Mesenchymal stem cell (in vitro differentiated cells and primary cell): ENCODE data around the gene AK2.

ENCODE experiments used
- DNase-seq: peaks from one replicate; pipeline ENCODE4 v3.0.0-alpha.2; 2013
- H2AFZ ChIP-seq: one replicate; pipeline ENCODE4 v1.6.1; 2013; ENCODE audit warnings: low read depth, mild to moderate bottlenecking, control low read depth, inconsistent platforms, low read length, moderate library complexity
- H2AK5ac ChIP-seq: 2 replicates; pipeline ENCODE4 v1.6.1; 2013; ENCODE audit warnings: low read length, moderate library complexity, mild to moderate bottlenecking, inconsistent platforms; ENCODE audit not compliant: severe bottlenecking
- H2BK120ac ChIP-seq: one replicate; pipeline ENCODE4 v1.6.1; 2013; ENCODE audit warnings: low read depth, mild to moderate bottlenecking, inconsistent platforms, low read length, moderate library complexity
- H2BK12ac ChIP-seq, 2 experiments: one replicate each; pipeline ENCODE4 v1.6.1; 2013; ENCODE audit warnings: inconsistent platforms in 2 of 2, low read length in 2 of 2, mild to moderate bottlenecking in 2 of 2, moderate library complexity in 2 of 2, control low read depth in 1 of 2
- H2BK15ac ChIP-seq: one replicate; pipeline ENCODE4 v1.6.1; 2013; ENCODE audit warnings: mild to moderate bottlenecking, low read depth, inconsistent platforms; ENCODE audit not compliant: poor library complexity, severe bottlenecking
- H2BK5ac ChIP-seq: 2 replicates; pipeline ENCODE4 v1.6.1; 2013; ENCODE audit warnings: low read depth, mild to moderate bottlenecking, low read length, control low read depth, inconsistent platforms; ENCODE audit not compliant: poor library complexity, severe bottlenecking
- H3K14ac ChIP-seq, 2 experiments: one replicate each; pipeline ENCODE4 v1.6.1; 2013; ENCODE audit warnings: inconsistent platforms in 2 of 2, low read length in 2 of 2, control low read depth in 1 of 2, mild to moderate bottlenecking in 1 of 2, moderate library complexity in 1 of 2
- H3K18ac ChIP-seq, 2 experiments: one replicate each; pipeline ENCODE4 v1.6.1; 2013; ENCODE audit warnings: inconsistent platforms in 2 of 2, low read length in 2 of 2, control low read depth in 1 of 2, low read depth in 1 of 2, mild to moderate bottlenecking in 1 of 2
- H3K23ac ChIP-seq, 2 experiments: one replicate each; pipeline ENCODE4 v1.6.1; 2013; ENCODE audit warnings: inconsistent platforms in 2 of 2, low read length in 2 of 2, mild to moderate bottlenecking in 2 of 2, moderate library complexity in 2 of 2, control low read depth in 1 of 2
- H3K27ac ChIP-seq: 2 replicates; pipeline ENCODE4 v1.5.1; 2013; ENCODE audit warnings: mild to moderate bottlenecking, moderate library complexity, low read length, control low read depth, inconsistent platforms; ENCODE audit not compliant: poor library complexity, severe bottlenecking
- H3K27me3 ChIP-seq, 2 experiments: 2 replicates each; pipeline versions ENCODE4 v1.6.1 to v1.7.0; 2013; ENCODE audit warnings: low read length in 2 of 2, mild to moderate bottlenecking in 2 of 2, moderate library complexity in 2 of 2, control low read depth in 1 of 2, inconsistent platforms in 1 of 2; ENCODE audit not compliant: control insufficient read depth in 1 of 2, insufficient read depth in 1 of 2
- H3K36me3 ChIP-seq, 2 experiments: 2 replicates each; pipeline versions ENCODE4 v1.6.1 to v1.7.0; 2013; ENCODE audit warnings: low read length in 2 of 2, control low read depth in 1 of 2, inconsistent platforms in 1 of 2, low read depth in 1 of 2, mild to moderate bottlenecking in 1 of 2; ENCODE audit not compliant: insufficient read depth in 2 of 2, control insufficient read depth in 1 of 2
- H3K4ac ChIP-seq, 2 experiments: one replicate each; pipeline ENCODE4 v1.6.1; 2013; ENCODE audit warnings: inconsistent platforms in 2 of 2, low read length in 2 of 2, mild to moderate bottlenecking in 2 of 2, moderate library complexity in 2 of 2, control low read depth in 1 of 2, low read depth in 1 of 2
- H3K4me1 ChIP-seq: 2 replicates; pipeline ENCODE4 v1.6.1; 2013; ENCODE audit warnings: low read depth, low read length, control low read depth; ENCODE audit not compliant: control insufficient read depth, insufficient read depth
- H3K4me2 ChIP-seq: 2 replicates; pipeline ENCODE4 v1.6.1; 2013; ENCODE audit warnings: low read length, mild to moderate bottlenecking, inconsistent platforms; ENCODE audit not compliant: poor library complexity, severe bottlenecking
- H3K4me3 ChIP-seq, 2 experiments: 2 replicates each; pipeline versions ENCODE4 v1.5.1 to v1.7.0; 2013; ENCODE audit warnings: low read length in 2 of 2, mild to moderate bottlenecking in 2 of 2, control low read depth in 1 of 2, low read depth in 1 of 2; ENCODE audit not compliant: insufficient read depth in 1 of 2
- H3K79me1 ChIP-seq: replicated peaks from 2 replicates; pipeline ENCODE4 v1.6.1; 2013; ENCODE audit warnings: mild to moderate bottlenecking, control low read depth, low read length, inconsistent platforms; ENCODE audit not compliant: poor library complexity, severe bottlenecking
- H3K9ac ChIP-seq: 2 replicates; pipeline ENCODE4 v1.7.0; 2013; ENCODE audit warnings: mild to moderate bottlenecking, low read length, moderate library complexity
- H3K9me3 ChIP-seq: 2 replicates; pipeline ENCODE4 v1.7.0; 2013; ENCODE audit warnings: mild to moderate bottlenecking, low read length; ENCODE audit not compliant: control insufficient read depth
- H4K8ac ChIP-seq: one replicate; pipeline ENCODE4 v1.6.1; 2013; ENCODE audit warnings: inconsistent platforms, mild to moderate bottlenecking, low read length, moderate library complexity
- H4K91ac ChIP-seq: one replicate; pipeline ENCODE4 v1.6.1; 2013; ENCODE audit warnings: mild to moderate bottlenecking, low read length, inconsistent platforms
- WGBS: methylation state at CpG from one replicate; pipeline ENCODE4 v1.1.7; 2013; ENCODE audit warnings: mixed read lengths; 5-methylcytosine and 5-hydroxymethylcytosine counted together

AK2 gene

DNA sequence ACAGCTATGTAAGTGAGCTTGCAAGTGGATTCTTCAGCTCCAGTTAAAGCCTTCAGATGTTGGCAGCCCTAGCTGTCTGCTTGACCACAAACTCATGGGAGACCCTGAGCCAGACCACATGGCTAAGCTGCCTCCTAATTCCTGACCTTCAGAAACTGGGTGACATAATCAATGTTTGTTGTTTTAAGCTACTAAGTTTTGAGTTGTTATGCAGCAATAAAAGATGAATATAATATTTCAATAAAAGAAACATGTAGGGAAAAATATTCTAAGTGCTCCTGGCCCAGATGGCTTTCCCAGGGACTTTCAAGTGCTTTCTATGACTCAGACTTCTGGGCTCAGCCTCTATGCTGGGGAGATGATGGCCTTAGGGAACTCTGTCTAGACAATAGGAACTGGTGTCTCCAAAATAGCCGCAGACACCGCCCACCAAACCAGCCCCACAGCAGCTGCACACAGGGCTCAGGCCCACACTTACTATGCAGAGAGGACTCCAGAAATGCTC is 23.9 kb upstream of the AK2 start:
- H3K4me2 ChIP-seq: no peak overlapping the region
- no peak overlapping the region for H4K91ac ChIP-seq
- no peak overlapping the region for H3K27ac ChIP-seq
- H2BK5ac ChIP-seq: no peak overlapping the region
- no peaks in the 10 kb centered on the region for H3K36me3 ChIP-seq
- H3K27me3 ChIP-seq: peaks cover 0 to 7% of the 10 kb centered on the region in 2 experiments
- no peak overlapping the region for H2AFZ ChIP-seq
- peaks cover 27% of the 10 kb centered on the region for H3K9me3 ChIP-seq
- H3K14ac ChIP-seq: no peak overlapping the region
- H3K79me1 ChIP-seq: no peaks in the 10 kb centered on the region
- no peak overlapping the region for H3K4me3 ChIP-seq
- no peak overlapping the region for H2BK120ac ChIP-seq
- DNase-seq: peak; percentile 89
- no peak overlapping the region for H2BK15ac ChIP-seq
- H3K9ac ChIP-seq: no peak overlapping the region
- H2AK5ac ChIP-seq: no peak overlapping the region
- H2BK12ac ChIP-seq: no peak overlapping the region
- WGBS: 75% methylated on average over 2 of the region's 2 CpGs
- no peak overlapping the region for H3K18ac ChIP-seq
- no peaks in the 10 kb centered on the region for H3K4me1 ChIP-seq
- H3K23ac ChIP-seq: no peak overlapping the region
- H3K4ac ChIP-seq: no peak overlapping the region
- H4K8ac ChIP-seq: no peak overlapping the region

DNA sequence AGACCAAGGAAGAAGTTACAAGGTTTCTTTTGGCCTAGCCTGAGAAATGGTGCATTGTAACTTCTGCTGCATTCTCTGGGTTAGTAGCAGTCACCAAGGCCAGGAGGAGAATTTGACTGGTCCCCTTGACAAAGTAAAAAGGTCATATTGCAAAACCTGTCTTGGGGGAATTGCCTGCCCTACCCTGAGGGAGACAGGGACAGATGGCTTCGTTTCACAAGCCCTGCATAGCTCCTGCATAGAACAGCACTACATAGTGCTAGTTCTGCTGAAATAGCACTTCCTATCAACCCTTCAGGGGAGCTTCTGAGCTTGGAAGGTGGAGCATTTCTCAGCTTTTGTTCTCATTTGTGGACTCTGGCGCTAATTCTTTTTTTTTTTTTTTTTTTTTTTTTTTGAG is 20.4 kb upstream of the AK2 start:
- no peak overlapping the region for H2BK15ac ChIP-seq
- no peaks in the 10 kb centered on the region for H3K9me3 ChIP-seq
- no peak overlapping the region for H3K4ac ChIP-seq
- no peak overlapping the region for H4K91ac ChIP-seq
- H3K23ac ChIP-seq: no peak overlapping the region
- H3K18ac ChIP-seq: no peak overlapping the region
- no peak overlapping the region for H3K14ac ChIP-seq
- no peak overlapping the region for H2AK5ac ChIP-seq
- H3K79me1 ChIP-seq: no peaks in the 10 kb centered on the region
- DNase-seq: no peak
- no peaks in the 10 kb centered on the region for H3K36me3 ChIP-seq
- no peak overlapping the region for H3K9ac ChIP-seq
- no peak overlapping the region for H4K8ac ChIP-seq
- H3K27me3 ChIP-seq: peaks cover 0 to 7% of the 10 kb centered on the region in 2 experiments
- H3K27ac ChIP-seq: no peak overlapping the region
- no peak overlapping the region for H2AFZ ChIP-seq
- H2BK12ac ChIP-seq: no peak overlapping the region
- no peak overlapping the region for H2BK120ac ChIP-seq
- no peak overlapping the region for H3K4me3 ChIP-seq
- H3K4me1 ChIP-seq: peaks cover 3% of the 10 kb centered on the region
- no peak overlapping the region for H3K4me2 ChIP-seq
- 82% methylated on average over 2 of the region's 2 CpGs for WGBS
- H2BK5ac ChIP-seq: no peak overlapping the region

DNA sequence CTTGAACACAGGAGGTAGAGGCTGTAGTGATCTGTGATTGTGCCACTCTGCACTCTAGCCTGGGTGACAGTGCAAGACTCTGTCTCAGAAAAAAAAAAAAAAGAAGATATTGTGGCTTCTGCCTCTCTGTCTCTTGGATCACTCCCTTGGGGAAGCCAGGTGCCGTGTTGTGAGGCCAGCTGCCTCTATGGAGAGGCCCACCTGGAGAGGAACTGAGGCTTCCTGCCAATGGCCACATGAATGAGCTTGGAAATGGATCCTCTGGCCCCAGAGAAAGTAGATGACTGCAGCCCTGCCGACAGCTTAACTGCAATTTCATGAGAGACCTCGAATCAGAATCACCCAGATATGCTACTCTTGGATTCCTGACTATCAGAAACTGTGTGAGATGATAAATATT is 19.7 kb upstream of the AK2 start:
- Histone ChIP-seq H3K79me1 (no peaks in the 10 kb centered on the region), H3K27ac (no peak overlapping the region), H3K4me2 (no peak overlapping the region), H2BK15ac (no peak overlapping the region), H3K4ac (no peak overlapping the region), H4K91ac (no peak overlapping the region), H2AK5ac (no peak overlapping the region), H3K36me3 (no peaks in the 10 kb centered on the region), H3K4me1 (peaks cover 3% of the 10 kb centered on the region), H3K4me3 (no peak overlapping the region), H3K27me3 (peaks cover 0 to 7% of the 10 kb centered on the region in 2 experiments), H3K18ac (no peak overlapping the region), H2AFZ (no peak overlapping the region), H2BK5ac (no peak overlapping the region), H4K8ac (no peak overlapping the region), H3K23ac (no peak overlapping the region), H3K14ac (no peak overlapping the region), H2BK120ac (no peak overlapping the region), H3K9me3 (no peaks in the 10 kb centered on the region), H2BK12ac (no peak overlapping the region), H3K9ac (no peak overlapping the region)
- WGBS: 88% methylated on average over 3 of the region's 3 CpGs
- DNase-seq: no peak

DNA sequence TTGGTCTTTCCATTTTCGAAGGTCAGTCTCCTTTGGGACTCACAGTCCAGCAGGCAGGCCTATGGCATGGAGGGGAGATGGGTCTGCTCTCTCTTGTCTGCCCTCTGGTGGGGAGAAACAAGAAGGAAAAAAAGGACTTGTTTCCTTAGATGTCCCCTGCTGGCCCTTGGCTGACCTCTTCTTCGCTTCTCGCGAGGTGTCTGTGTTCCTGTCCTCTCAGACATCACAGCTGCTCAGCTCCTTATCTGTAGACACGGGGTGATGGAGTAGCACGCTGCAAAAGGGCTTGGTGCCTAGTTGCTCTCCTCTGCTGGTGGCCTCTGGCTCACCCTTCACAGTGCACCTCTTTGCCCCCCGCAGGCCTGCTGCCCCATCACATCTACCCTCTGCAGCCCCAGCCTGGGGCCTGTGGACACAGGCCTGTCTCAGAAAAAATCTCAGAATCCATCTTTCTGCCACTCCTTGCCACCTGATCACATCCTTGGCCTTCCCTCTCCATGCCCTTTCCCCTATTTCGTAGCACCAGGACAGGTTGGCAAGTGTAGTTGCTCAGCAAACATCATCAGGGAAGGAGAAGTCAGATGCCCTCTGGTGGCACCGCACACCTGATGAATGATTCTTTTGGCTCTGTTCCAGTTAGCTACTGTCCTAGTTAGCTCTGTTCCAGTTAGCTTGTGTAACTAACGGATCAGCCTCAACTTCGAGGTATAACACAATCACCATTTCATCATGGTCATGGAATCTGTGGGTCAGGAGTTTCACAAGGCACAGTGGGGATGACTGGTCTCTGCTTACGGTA is 18.7 kb upstream of the AK2 start:
- no peaks in the 10 kb centered on the region for H3K9me3 ChIP-seq
- no peak overlapping the region for H3K4me2 ChIP-seq
- peaks cover 5% of the 10 kb centered on the region for H3K4me1 ChIP-seq
- H2BK12ac ChIP-seq: no peak overlapping the region
- H3K4me3 ChIP-seq: no peak overlapping the region
- H4K91ac ChIP-seq: no peak overlapping the region
- no peak overlapping the region for H3K14ac ChIP-seq
- no peak overlapping the region for H2BK120ac ChIP-seq
- no peak overlapping the region for H3K23ac ChIP-seq
- no peak overlapping the region for H2BK5ac ChIP-seq
- no peak overlapping the region for H3K18ac ChIP-seq
- no peak overlapping the region for H3K9ac ChIP-seq
- no peak overlapping the region for H2AK5ac ChIP-seq
- no peak overlapping the region for H4K8ac ChIP-seq
- no peaks in the 10 kb centered on the region for H3K36me3 ChIP-seq
- H3K27ac ChIP-seq: no peak overlapping the region
- H2AFZ ChIP-seq: no peak overlapping the region
- H3K4ac ChIP-seq: no peak overlapping the region
- no peaks in the 10 kb centered on the region for H3K79me1 ChIP-seq
- peak; percentile 87 for DNase-seq
- WGBS: 54% methylated on average over 12 of the region's 12 CpGs
- H2BK15ac ChIP-seq: no peak overlapping the region
- H3K27me3 ChIP-seq: peaks cover 0 to 7% of the 10 kb centered on the region in 2 experiments
